H9 (cell line): Measurements from ENCODE around the gene UBE2N. TPM values are rescaled to one million over a fixed set of nuclear protein-coding genes. Genes with fewer than 3 reads are reported as not detected.
"Not testable (repeated sequence)": the region's sequence is repeated elsewhere in the genome, so short reads cannot be mapped to it uniquely, and the experiment has no call there.

ENCODE experiments used
- DNase-seq: peaks from one replicate; pipeline ENCODE4 v3.0.0-alpha.2; 2017
- H2AFZ ChIP-seq: one replicate; pipeline ENCODE4 v1.6.1; 2013; ENCODE audit warnings: mild to moderate bottlenecking, low read length, control low read depth, moderate library complexity
- H2AK5ac ChIP-seq: 2 replicates; pipeline ENCODE4 v1.6.1; 2013; ENCODE audit warnings: low read length, control low read depth, mixed read lengths; ENCODE audit not compliant: insufficient read length
- H2BK120ac ChIP-seq: one replicate; pipeline ENCODE4 v1.6.1; 2013; ENCODE audit warnings: low read depth, mild to moderate bottlenecking, low read length, control low read depth, inconsistent platforms; ENCODE audit not compliant: poor library complexity, severe bottlenecking
- H2BK12ac ChIP-seq: 2 replicates; pipeline ENCODE4 v1.6.1; 2013; ENCODE audit warnings: low read length, control low read depth, mixed read lengths, low read depth; ENCODE audit not compliant: insufficient read length
- H2BK15ac ChIP-seq: 2 replicates; pipeline ENCODE4 v1.6.1; 2013; ENCODE audit warnings: low read depth, low read length, control low read depth
- H2BK20ac ChIP-seq: one replicate; pipeline ENCODE4 v1.6.1; 2013; ENCODE audit warnings: low read depth, mild to moderate bottlenecking, low read length, control low read depth, inconsistent platforms; ENCODE audit not compliant: poor library complexity, severe bottlenecking
- H2BK5ac ChIP-seq: 2 replicates; pipeline ENCODE4 v1.6.1; 2013; ENCODE audit warnings: low read length, control low read depth, mixed read lengths; ENCODE audit not compliant: insufficient read length
- H3K14ac ChIP-seq: 2 replicates; pipeline ENCODE4 v1.6.1; 2013; ENCODE audit warnings: low read length, control low read depth; ENCODE audit not compliant: insufficient read depth
- H3K18ac ChIP-seq: 2 replicates; pipeline ENCODE4 v1.6.1; 2013; ENCODE audit warnings: low read depth, mild to moderate bottlenecking, mixed read lengths, low read length, control low read depth; ENCODE audit not compliant: insufficient read length
- H3K23ac ChIP-seq: 2 replicates; pipeline ENCODE4 v1.6.1; 2013; ENCODE audit warnings: low read length, control low read depth, mixed read lengths, low read depth; ENCODE audit not compliant: insufficient read length
- H3K23me2 ChIP-seq: 2 replicates; pipeline ENCODE4 v1.6.1; 2013; ENCODE audit warnings: low read depth, mild to moderate bottlenecking, mixed read lengths, low read length, control low read depth; ENCODE audit not compliant: insufficient read length, poor library complexity, severe bottlenecking
- H3K27ac ChIP-seq: 2 replicates; pipeline ENCODE4 v1.5.1; 2013; ENCODE audit warnings: low read length, control low read depth, mixed read lengths, low read depth; ENCODE audit not compliant: insufficient read length
- H3K27me3 ChIP-seq: 2 replicates; pipeline ENCODE4 v1.6.1; 2013; ENCODE audit warnings: low read length, control low read depth, inconsistent platforms; ENCODE audit not compliant: insufficient read depth
- H3K4ac ChIP-seq: 2 replicates; pipeline ENCODE4 v1.6.1; 2013; ENCODE audit warnings: low read depth, mild to moderate bottlenecking, control low read depth, inconsistent platforms, low read length, moderate library complexity
- H3K4me1 ChIP-seq: 2 replicates; pipeline ENCODE4 v1.6.1; 2013; ENCODE audit warnings: low read length, control low read depth, inconsistent platforms; ENCODE audit not compliant: insufficient read depth
- H3K4me2 ChIP-seq: 2 replicates; pipeline ENCODE4 v1.6.1; 2013; ENCODE audit warnings: low read length, control low read depth, mixed read lengths; ENCODE audit not compliant: insufficient read length, insufficient read depth
- H3K56ac ChIP-seq: 2 replicates; pipeline ENCODE4 v1.6.1; 2013; ENCODE audit warnings: low read depth, mild to moderate bottlenecking, mixed read lengths, low read length, control low read depth; ENCODE audit not compliant: insufficient read length
- H3K79me1 ChIP-seq: 2 replicates; pipeline ENCODE4 v1.6.1; 2013; ENCODE audit warnings: low read depth, mild to moderate bottlenecking, moderate library complexity, low read length, control low read depth, inconsistent platforms; ENCODE audit not compliant: insufficient read depth, poor library complexity, severe bottlenecking
- H3K79me2 ChIP-seq: 2 replicates; pipeline ENCODE4 v1.6.1; 2013; ENCODE audit warnings: low read length, control low read depth, inconsistent platforms; ENCODE audit not compliant: insufficient read depth
- H3K9ac ChIP-seq: 2 replicates; pipeline ENCODE4 v1.6.1; 2013; ENCODE audit warnings: low read length, control low read depth, mixed read lengths; ENCODE audit not compliant: insufficient read length; ENCODE audit errors: extremely low read depth
- H3K9me3 ChIP-seq: one replicate; pipeline ENCODE4 v1.6.1; 2013; ENCODE audit warnings: low read depth, low read length, inconsistent platforms; ENCODE audit not compliant: control insufficient read depth
- H3T11ph ChIP-seq: one replicate; pipeline ENCODE4 v1.6.1; 2013; ENCODE audit warnings: mild to moderate bottlenecking, low read length, control low read depth, inconsistent platforms
- H4K20me1 ChIP-seq: one replicate; pipeline ENCODE4 v1.6.1; 2013; ENCODE audit not compliant: control insufficient read depth, insufficient read length, insufficient read depth
- H4K5ac ChIP-seq: 2 replicates; pipeline ENCODE4 v1.6.1; 2013; ENCODE audit warnings: low read depth, mild to moderate bottlenecking, mixed read lengths, low read length, control low read depth; ENCODE audit not compliant: insufficient read length
- H4K8ac ChIP-seq: replicated peaks from 2 replicates; pipeline ENCODE4 v1.6.1; 2013; ENCODE audit warnings: low read length, control low read depth, mixed read lengths, low read depth; ENCODE audit not compliant: insufficient read length
- H4K91ac ChIP-seq: 2 replicates; pipeline ENCODE4 v1.6.1; 2013; ENCODE audit warnings: low read depth, mild to moderate bottlenecking, moderate library complexity, mixed read lengths, low read length, control low read depth; ENCODE audit not compliant: insufficient read length
- H3K27ac Mint-ChIP-seq, 3 experiments: 2 replicates in 2 of 3; 3 replicates in 1 of 3; pipeline ENCODE4 v1.8.0; 2020 to 2021; ENCODE audit warnings: mixed read lengths in 3 of 3, mild to moderate bottlenecking in 1 of 3, moderate library complexity in 1 of 3
- H3K27me3 Mint-ChIP-seq: 2 replicates; pipeline ENCODE4 v1.8.0; 2021; ENCODE audit warnings: low read depth, mild to moderate bottlenecking, moderate library complexity, mixed read lengths
- H3K36me3 Mint-ChIP-seq, 3 experiments: 2 replicates in 2 of 3; 3 replicates in 1 of 3; pipeline ENCODE4 v1.8.0; 2020 to 2021; ENCODE audit warnings: low read depth in 3 of 3, mixed read lengths in 3 of 3; ENCODE audit not compliant: insufficient read depth in 1 of 3
- H3K4me1 Mint-ChIP-seq, 2 experiments: 2 replicates each; pipeline ENCODE4 v1.8.0; 2020; ENCODE audit warnings: mixed read lengths in 2 of 2
- H3K4me3 Mint-ChIP-seq, 2 experiments: 2 replicates in 1 of 2; 3 replicates in 1 of 2; pipeline ENCODE4 v1.8.0; 2020 to 2021; ENCODE audit warnings: mild to moderate bottlenecking in 2 of 2, mixed read lengths in 2 of 2, moderate library complexity in 1 of 2
- H3K9me3 Mint-ChIP-seq, 2 experiments: 2 replicates in 1 of 2; 3 replicates in 1 of 2; pipeline ENCODE4 v1.8.0; 2020; ENCODE audit warnings: mild to moderate bottlenecking in 2 of 2, mixed read lengths in 2 of 2, moderate library complexity in 1 of 2
- CTCF ChIP-seq: fragments of 200-600 bp; sonication (generic); conservative IDR thresholded peaks from 3 replicates; pipeline ENCODE4 v1.8.0; 2021; ENCODE audit warnings: antibody characterized with exemption, mild to moderate bottlenecking
- WGBS: extraction: QIAGEN DNeasy Blood & Tissue Kit; methylation state at CpG from one replicate; pipeline ENCODE4 v1.1.7; 2013; ENCODE audit warnings: missing lambda C conversion rate, low lambda C conversion rate, mixed read lengths; ENCODE audit not compliant: insufficient read length; ENCODE audit errors: extremely low coverage; 5-methylcytosine and 5-hydroxymethylcytosine counted together
- total RNA-seq: library from RNA; stranded (reverse); gene quantifications from 2 replicates; pipeline ENCODE4 v1.2.1, GENCODE V29; 2021

UBE2N gene
- total RNA-seq, 1 experiment from 2014 or later, result 192 TPM

- no peak overlapping the region for H3T11ph ChIP-seq
- H3K4me2 ChIP-seq, result peak overlapping the region; percentile 71
- Mint-ChIP-seq H3K9me3 (peaks cover 0 to 4% of the 10 kb centered on the region in 2 experiments; a peak in 3 of 5 replicates), H3K36me3 (peaks cover 2 to 3% (median 3%) of the 10 kb centered on the region in 3 experiments; a peak in 3 of 7 replicates), H3K4me1 (peaks cover 51 to 57% of the 10 kb centered on the region in 2 experiments), H3K27ac (peak overlapping the region; percentile 90 to 98 (median 97); a peak in 4 of 7 replicates), H3K27me3 (no peaks in the 10 kb centered on the region; the same call in 1 of the 2 replicates), H3K4me3 (peak overlapping the region; percentile 98 to 99)
- no peak overlapping the region for H2BK12ac ChIP-seq
- no peak overlapping the region for H3K14ac ChIP-seq
- H4K5ac ChIP-seq, result no peak overlapping the region
- H4K91ac ChIP-seq, result no peak overlapping the region
- peaks cover 10% of the 10 kb centered on the region for H3K79me1 ChIP-seq
- WGBS, result no CpG with 5 or more reads among the region's 4 CpGs
- no peak overlapping the region for H2BK20ac ChIP-seq
- no peak overlapping the region for H3K56ac ChIP-seq
- no peaks in the 10 kb centered on the region for H3K9me3 ChIP-seq
- H2BK120ac ChIP-seq, result no peak overlapping the region
- no peaks in the 10 kb centered on the region for H3K27me3 ChIP-seq
- no peak overlapping the region for H2AFZ ChIP-seq
- no peak overlapping the region for H4K8ac ChIP-seq
- peak overlapping the region; percentile 78 for H3K9ac ChIP-seq
- peaks cover 36% of the 10 kb centered on the region; the same call in 1 of the 2 replicates for H3K79me2 ChIP-seq
- no peak for TF ChIP-seq CTCF
- DNase-seq, result no peak
- H3K4ac ChIP-seq, result no peak overlapping the region
- H3K4me1 ChIP-seq, result 0 out of 2 replicates have a peak, but pooled peaks cover 2% of the 10 kb centered on the region
- H3K23me2 ChIP-seq, result peaks cover 8% of the 10 kb centered on the region
- H3K18ac ChIP-seq, result no peak overlapping the region
- H2BK5ac ChIP-seq, result no peak overlapping the region
- no peak overlapping the region for H2BK15ac ChIP-seq
- H3K27ac ChIP-seq, result no peak overlapping the region
- no peak overlapping the region for H2AK5ac ChIP-seq
- no peak overlapping the region for H3K23ac ChIP-seq
- H4K20me1 ChIP-seq, result no peaks in the 10 kb centered on the region
Observed at GRCh38 chr12:93378998-93379325, 62.8 kb downstream of the UBE2N start.

DNA sequence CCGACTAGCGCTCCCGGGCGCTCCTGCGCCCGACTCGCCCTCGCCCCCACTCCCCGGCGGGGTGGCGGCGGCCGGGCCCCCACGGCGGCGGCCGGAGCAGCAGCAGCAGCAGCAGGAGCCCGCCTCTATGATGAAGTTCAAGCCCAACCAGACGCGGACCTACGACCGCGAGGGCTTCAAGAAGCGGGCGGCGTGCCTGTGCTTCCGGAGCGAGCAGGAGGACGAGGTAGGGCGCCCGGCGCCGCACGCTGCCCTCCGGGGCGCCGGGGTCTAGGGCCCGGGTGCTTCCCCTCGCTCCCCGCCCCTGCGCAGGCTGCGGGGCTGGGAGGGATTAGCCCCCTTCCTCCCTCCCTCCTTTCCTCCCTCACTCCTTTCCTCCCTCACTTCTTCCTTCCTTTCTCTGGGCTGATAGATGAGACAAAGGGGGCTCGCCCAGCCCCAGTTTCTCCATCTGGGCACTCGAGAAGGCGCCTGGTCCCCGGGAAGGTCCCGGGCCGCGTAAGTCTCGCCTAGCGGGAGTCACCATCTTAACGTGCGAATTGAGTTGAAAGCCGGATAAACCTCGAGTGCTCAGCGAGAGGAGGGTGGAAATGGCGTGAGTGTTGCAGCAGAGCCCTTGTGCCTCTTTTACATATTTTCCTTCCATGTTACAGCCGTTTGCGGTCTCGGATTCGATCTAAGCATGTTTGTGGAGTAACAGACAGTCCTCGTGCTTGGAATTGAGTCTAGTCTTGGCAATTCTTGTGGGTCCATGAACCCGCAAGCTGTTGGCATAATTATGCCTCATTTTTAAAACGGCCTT lies 63.4 kb downstream of the UBE2N start:
- H3K9me3 Mint-ChIP-seq, H3K4me1 ChIP-seq: not testable (repeated sequence)
- WGBS, result no CpG with 5 or more reads among the region's 64 CpGs

More for the DNA sequence above, 63.4 kb downstream of the UBE2N start:
- H4K5ac ChIP-seq, H3K9me3 ChIP-seq, H3K27me3 Mint-ChIP-seq, H3K18ac ChIP-seq, H4K20me1 ChIP-seq, H2BK15ac ChIP-seq, H2BK20ac ChIP-seq, H3K23me2 ChIP-seq, H4K8ac ChIP-seq, H3K79me1 ChIP-seq, H3T11ph ChIP-seq, H2AFZ ChIP-seq, H4K91ac ChIP-seq, H2BK120ac ChIP-seq, H3K23ac ChIP-seq, H3K36me3 Mint-ChIP-seq, H2BK12ac ChIP-seq, H3K4ac ChIP-seq, H3K56ac ChIP-seq, H3K27me3 ChIP-seq, H3K27ac ChIP-seq, H2AK5ac ChIP-seq, H2BK5ac ChIP-seq: not testable (repeated sequence)
- Mint-ChIP-seq H3K4me1 (peaks cover 55 to 62% of the 10 kb centered on the region in 2 experiments), H3K4me3 (peak overlapping the region; percentile 98 to 99), H3K27ac (peak overlapping the region; percentile 90 to 98 (median 97))
- peak overlapping the region; percentile 71 for H3K4me2 ChIP-seq
- peak overlapping the region; percentile 50; the same call in 1 of the 2 replicates for H3K14ac ChIP-seq
- H3K9ac ChIP-seq, result peak overlapping the region; percentile 78
- DNase-seq, result peak; percentile 49
- H3K79me2 ChIP-seq, result peaks cover 31% of the 10 kb centered on the region; the same call in 1 of the 2 replicates
